ENCODE results near the gene OR4D1. TPM values are rescaled to one million over a fixed set of nuclear protein-coding genes. Genes with fewer than 3 reads are reported as not detected.

The OR4D1 gene
- polyA plus RNA-seq, 4 donors = 0.04 TPM; not detected in 3

- no peak for DNase-seq (ENCODE audit: low read depth in 4 of 4, low spot score in 3 of 4)
Observed at GRCh38 chr17:58191241-58191896, 43.2 kb downstream of the OR4D1 start.

GRCh38 chr17:58192612-58193011 lies 44.4 kb downstream of the OR4D1 start, which contains the start of gene EPX:
Gene EPX (plus strand): TSS chr17:58192726. CDS start chr17:58192847, 121 bp downstream.
- DNase-seq (ENCODE audit: low read depth in 4 of 4, low spot score in 3 of 4) = no peak

GRCh38 chr17:58193641-58194255 lies 45.6 kb downstream of the OR4D1 start:
- DNase-seq (ENCODE audit: low read depth in 4 of 4, low spot score in 3 of 4) = no peak

- no peak for DNase-seq (ENCODE audit: low read depth in 4 of 4, low spot score in 3 of 4)
Observed at GRCh38 chr17:58195518-58196123, 47.4 kb downstream of the OR4D1 start.

GRCh38 chr17:58196610-58197009 lies 48.4 kb downstream of the OR4D1 start:
- no peak for DNase-seq (ENCODE audit: low read depth in 4 of 4, low spot score in 3 of 4)

GRCh38 chr17:58200024-58200633 lies 51.9 kb downstream of the OR4D1 start:
- DNase-seq (ENCODE audit: low read depth in 4 of 4, low spot score in 3 of 4) = peak in 1 of 4 donors; percentile 4

GRCh38 chr17:58202859-58203258 lies 54.7 kb downstream of the OR4D1 start:
- no peak for DNase-seq (ENCODE audit: low read depth in 4 of 4, low spot score in 3 of 4)

- DNase-seq (ENCODE audit: low read depth in 4 of 4, low spot score in 3 of 4) = no peak
Observed at GRCh38 chr17:58204796-58205195, 56.6 kb downstream of the OR4D1 start.

GRCh38 chr17:58205936-58206335 lies 57.8 kb downstream of the OR4D1 start:
- DNase-seq (ENCODE audit: low read depth in 4 of 4, low spot score in 3 of 4) = no peak

- no peak for DNase-seq (ENCODE audit: low read depth in 4 of 4, low spot score in 3 of 4)
Observed at GRCh38 chr17:58207451-58207850, 59.3 kb downstream of the OR4D1 start.

GRCh38 chr17:58208344-58208743 lies 60.2 kb downstream of the OR4D1 start:
- no peak for DNase-seq (ENCODE audit: low read depth in 4 of 4, low spot score in 3 of 4)

Other genes starting within 250 kb of the OR4D1 start
- gene CUEDC1, start 193.0 kb upstream of the OR4D1 start, polyA plus RNA-seq (ENCODE audit: insufficient read length in 4 of 4) = 10 to 100 TPM; 41.8 to 46.9 (median 45.2) TPM
- 100 to 1,000 TPM in 3 of 4 donors, 10 to 100 TPM in 1; 95.9 to 119 (median 115) TPM for gene VEZF1, start 160.1 kb upstream of the OR4D1 start, polyA plus RNA-seq (ENCODE audit: insufficient read length in 4 of 4)
- 100 to 1,000 TPM; 320 to 375 (median 359) TPM for gene SRSF1, start 141.1 kb upstream of the OR4D1 start, polyA plus RNA-seq (ENCODE audit: insufficient read length in 4 of 4)
- gene DYNLL2, start 65.0 kb upstream of the OR4D1 start, polyA plus RNA-seq (ENCODE audit: insufficient read length in 4 of 4) = 10 to 100 TPM; 71.3 to 81.7 (median 79.8) TPM
- gene OR4D2, start 18.6 kb downstream of the OR4D1 start, polyA plus RNA-seq (ENCODE audit: insufficient read length in 4 of 4) = not detected
- gene EPX, start 44.3 kb downstream of the OR4D1 start, polyA plus RNA-seq (ENCODE audit: insufficient read length in 4 of 4) = 1 to 10 TPM in 1 of 4 donors, under 1 TPM in 3; 0.50 to 1.3 (median 0.86) TPM
- 10 to 100 TPM; 35.7 to 41.4 (median 39.8) TPM for gene MKS1, start 70.9 kb downstream of the OR4D1 start, polyA plus RNA-seq (ENCODE audit: insufficient read length in 4 of 4)
- gene LPO, start 90.2 kb downstream of the OR4D1 start, polyA plus RNA-seq (ENCODE audit: insufficient read length in 4 of 4) = under 1 TPM in 3 of 4 donors, not detected in 1; 0.10 to 0.29 (median 0.14) TPM
- 1 to 10 TPM; 1.9 to 6.6 (median 4.9) TPM for gene MPO, start 132.6 kb downstream of the OR4D1 start, polyA plus RNA-seq (ENCODE audit: insufficient read length in 4 of 4)
- 10 to 100 TPM; 43.2 to 51.4 (median 47.0) TPM for gene TSPOAP1, start 180.4 kb downstream of the OR4D1 start, polyA plus RNA-seq (ENCODE audit: insufficient read length in 4 of 4)
- 100 to 1,000 TPM; 127 to 145 (median 139) TPM for gene SUPT4H1, start 203.8 kb downstream of the OR4D1 start, polyA plus RNA-seq (ENCODE audit: insufficient read length in 4 of 4)

Data from right renal pelvis (tissue), 4 donors.